Superior temporal gyrus (tissue), 1 donor: ENCODE measurements around the gene SUGCT.

Source experiments
- DNase-seq: peaks from one replicate; pipeline ENCODE4 v3.0.0-alpha.2; 2016; ENCODE audit errors: extremely low spot score

SUGCT gene

GRCh38 chr7:40909346-40909980 is 774.7 kb downstream of the SUGCT start:
- DNase-seq, result no peak
